ENCODE data around the gene UBE2J2. TPM values are rescaled to one million over a fixed set of nuclear protein-coding genes. Genes with fewer than 3 reads are reported as not detected.

Gene UBE2J2
- polyA plus RNA-seq, 2 of the 4 experiments (the other 2 are of a cell fraction): 21.2 to 36.2 TPM

GRCh38 chr1:1310109-1310385 is 36.4 kb upstream of the UBE2J2 start:
- no peak for ATAC-seq
- H3K4me3 ChIP-seq: no peak overlapping the region
- CTCF ChIA-PET: interaction anchor here (0.8 kb wide), 1 partner anchor 35 kb away, joined by 3 read pairs; no protein-coding TSS in a partner anchor
- no peaks in the 10 kb centered on the region for H3K9me3 ChIP-seq
- peak overlapping the region; percentile 96; the same call in 1 of the 3 replicates for H3K4me2 ChIP-seq
- H3K27ac ChIP-seq: no peak overlapping the region
- POLR2A ChIA-PET: no interaction called here
- WGBS (ENCODE audit: missing lambda C conversion rate): 75% methylated on average over 1 of the region's 3 CpGs
- no peak for FAIRE-seq
- peaks cover 29% of the 10 kb centered on the region for H3K4me1 ChIP-seq
- TF ChIP-seq PHF8 (IDR thresholded peaks at IDR 0.05; ENCODE audit: borderline replicate concordance, low read depth) (no peak), ZFP36 (IDR thresholded peaks at IDR 0.05; ENCODE audit: borderline replicate concordance, partially characterized antibody) (no peak), CEBPB (IDR thresholded peaks at IDR 0.05) (no peak), PBX3 (IDR thresholded peaks at IDR 0.05) (no peak), HES2 (IDR thresholded peaks at IDR 0.05) (no peak), TP53 (CRISPR knock-in tag; IDR thresholded peaks at IDR 0.05) (no peak), KDM1A (IDR thresholded peaks at IDR 0.05; ENCODE audit: low read depth) (no peak), HMGXB4 (CRISPR knock-in tag; IDR thresholded peaks at IDR 0.05; ENCODE audit: borderline replicate concordance) (no peak), ELK1 (IDR thresholded peaks at IDR 0.05; ENCODE audit: low read depth, low read length) (no peak), ATOH8 (CRISPR knock-in tag; IDR thresholded peaks at IDR 0.05; ENCODE audit: low read depth) (no peak), MAZ (IDR thresholded peaks at IDR 0.05; ENCODE audit: borderline replicate concordance, low read depth, low read length) (no peak), BCL3 (IDR thresholded peaks at IDR 0.05) (no peak)
- DNase-seq (ENCODE audit: low read depth in 1 of 2, low spot score in 1 of 2): no peak

- ATAC-seq (peak in 1 of 2 experiments; percentile 0; a peak in 1 of 6 replicates), DNase-seq (ENCODE audit: low read depth in 1 of 2, low spot score in 1 of 2) (no peak), FAIRE-seq (no peak)
- ChIA-PET POLR2A (no interaction called here), CTCF (interaction anchor here (0.7 to 0.8 kb wide), 2 partner anchors 22 to 35 kb away, joined by 3 read pairs; no protein-coding TSS in a partner anchor)
- WGBS (ENCODE audit: missing lambda C conversion rate): 65% methylated on average over 25 of the region's 57 CpGs
- no peaks in the 10 kb centered on the region for H3K9me3 ChIP-seq
- H3K4me1 ChIP-seq: peaks cover 35% of the 10 kb centered on the region
- H3K4me3 ChIP-seq: peak overlapping the region; percentile 91
- H3K27ac ChIP-seq: peak overlapping the region; percentile 93 to 96
- H3K4me2 ChIP-seq: peak overlapping the region; percentile 96
- TF ChIP-seq HOXA7 (CRISPR knock-in tag; IDR thresholded peaks at IDR 0.05) (no peak), RCOR1 (IDR thresholded peaks at IDR 0.05; ENCODE audit: low read depth, low read length) (no peak), MAX (IDR thresholded peaks at IDR 0.05) (0 out of 2 replicates have a peak, but pooled peaks have one; percentile 22), HMGXB4 (CRISPR knock-in tag; IDR thresholded peaks at IDR 0.05; ENCODE audit: borderline replicate concordance) (no peak), PBX3 (IDR thresholded peaks at IDR 0.05) (peak; percentile 42; the same call in 1 of the 2 replicates), CHD2 (IDR thresholded peaks at IDR 0.05; ENCODE audit: low read length, partially characterized antibody) (no peak)
Observed at GRCh38 chr1:1309251-1310108, 35.8 kb upstream of the UBE2J2 start.
